HG02870 (cell line): ENCODE data around the gene SRGAP1.
"Not testable (repeated sequence)": the region's sequence is repeated elsewhere in the genome, so short reads cannot be mapped to it uniquely, and the experiment has no call there.

Experiments used
- ATAC-seq: cut with Tn5 transposase; IDR thresholded peaks from one replicate; pipeline ENCODE4 v1.9.1; 2021; ENCODE audit warnings: mild to moderate bottlenecking, moderate library complexity; ENCODE audit not compliant: unreplicated experiment

Gene SRGAP1

GRCh38 chr12:64142784-64143183 lies 298.3 kb downstream of the SRGAP1 start:
- no peak for ATAC-seq

DNA sequence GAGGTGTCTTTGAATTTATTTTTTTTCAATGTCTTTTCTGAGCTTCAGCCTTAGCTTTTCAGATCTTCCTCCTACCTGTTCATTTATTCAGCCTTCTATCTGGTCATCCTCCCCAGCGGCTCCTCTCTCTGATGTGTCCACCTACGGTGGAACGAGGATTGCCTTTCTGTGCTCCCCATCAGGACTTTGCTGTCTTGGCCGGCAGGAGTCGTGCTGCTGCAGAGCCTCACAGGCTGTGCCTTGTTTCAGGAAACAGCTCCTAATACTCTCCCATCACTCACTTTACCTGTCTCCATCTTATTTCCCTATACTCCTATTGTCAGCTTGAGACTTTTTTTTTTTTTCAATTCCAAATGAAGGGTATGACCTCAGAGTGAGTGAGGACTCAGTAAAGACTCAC lies 300.7 kb downstream of the SRGAP1 start:
- ATAC-seq, result no peak

- ATAC-seq, result no peak
Measured at GRCh38 chr12:64147011-64147631, 302.6 kb downstream of the SRGAP1 start.

GRCh38 chr12:64147875-64148274 lies 303.4 kb downstream of the SRGAP1 start:
- ATAC-seq, result no peak

- ATAC-seq, result no peak
Measured at GRCh38 chr12:64154677-64155076, 310.2 kb downstream of the SRGAP1 start.

DNA sequence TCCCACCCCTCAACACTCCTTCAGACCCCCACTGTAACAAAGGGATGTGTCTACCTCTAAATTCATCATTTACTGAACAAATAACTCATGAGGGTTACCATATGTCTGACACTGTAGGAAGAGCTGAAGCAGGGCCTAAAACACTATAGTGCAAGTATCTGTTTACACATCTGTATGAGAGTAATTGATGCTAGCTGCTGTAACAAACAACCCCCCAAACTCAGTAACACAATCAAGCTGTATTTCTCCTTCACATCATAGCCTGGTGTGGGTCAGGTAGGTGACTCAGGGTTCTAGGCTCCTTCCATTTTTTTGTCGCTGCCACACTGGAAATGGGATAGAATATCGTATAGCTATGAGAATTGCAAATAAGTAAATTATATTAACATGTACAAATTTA lies 312.6 kb downstream of the SRGAP1 start:
- ATAC-seq, result no peak

DNA sequence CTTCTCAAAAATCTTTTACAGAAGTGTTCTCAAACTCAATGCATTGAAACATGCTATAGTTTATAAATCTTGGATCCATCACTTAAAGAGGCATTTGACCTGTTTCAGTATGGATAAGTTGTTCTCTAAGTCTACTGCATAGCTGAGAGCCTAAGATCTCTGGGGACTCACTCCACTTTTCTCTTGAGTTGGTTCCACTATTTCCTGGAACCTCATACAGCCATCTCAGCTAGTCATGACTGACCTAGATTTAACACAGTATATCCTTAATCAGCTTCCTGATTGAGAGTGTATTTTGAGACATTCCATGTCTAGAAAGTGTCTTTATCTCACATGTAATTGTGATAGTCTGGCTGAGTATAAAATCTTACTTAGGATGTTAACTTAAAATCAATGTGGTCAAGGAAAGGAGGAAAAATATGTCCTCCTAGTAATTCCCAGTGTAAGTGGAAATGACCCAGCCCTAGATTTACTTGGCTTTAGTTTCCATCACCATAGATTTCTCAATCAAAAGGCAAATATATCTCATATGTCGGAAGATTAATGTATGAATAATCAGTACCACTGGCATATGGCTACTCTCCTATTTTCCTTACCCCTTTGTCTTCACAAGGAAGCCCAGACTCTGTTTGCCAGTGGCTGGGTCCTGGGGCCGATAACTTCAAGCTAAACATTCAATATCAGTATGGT lies 315.7 kb downstream of the SRGAP1 start:
- no peak for ATAC-seq

GRCh38 chr12:64160711-64161060 lies 316.2 kb downstream of the SRGAP1 start:
- no peak for ATAC-seq

- not testable (repeated sequence) for ATAC-seq
Measured at GRCh38 chr12:64166606-64167005, 322.1 kb downstream of the SRGAP1 start.

DNA sequence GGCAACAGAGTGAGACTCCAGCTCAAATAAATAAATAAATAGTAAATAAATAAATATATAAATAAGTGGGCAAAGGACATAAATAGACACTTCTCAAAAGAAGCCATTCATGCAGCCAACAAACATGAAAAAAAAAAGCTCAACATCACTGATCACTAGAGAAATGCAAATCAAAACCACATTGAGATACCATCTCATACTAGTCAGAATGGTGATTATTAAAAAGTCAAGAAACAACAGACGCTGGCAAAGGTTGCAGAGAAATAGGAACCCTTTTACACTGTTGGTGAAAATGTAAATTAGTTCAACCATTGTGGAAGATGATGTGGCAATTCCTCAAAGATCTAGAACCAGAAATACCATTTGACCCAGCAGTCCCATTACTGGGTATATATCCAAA lies 322.5 kb downstream of the SRGAP1 start:
- not testable (repeated sequence) for ATAC-seq

DNA sequence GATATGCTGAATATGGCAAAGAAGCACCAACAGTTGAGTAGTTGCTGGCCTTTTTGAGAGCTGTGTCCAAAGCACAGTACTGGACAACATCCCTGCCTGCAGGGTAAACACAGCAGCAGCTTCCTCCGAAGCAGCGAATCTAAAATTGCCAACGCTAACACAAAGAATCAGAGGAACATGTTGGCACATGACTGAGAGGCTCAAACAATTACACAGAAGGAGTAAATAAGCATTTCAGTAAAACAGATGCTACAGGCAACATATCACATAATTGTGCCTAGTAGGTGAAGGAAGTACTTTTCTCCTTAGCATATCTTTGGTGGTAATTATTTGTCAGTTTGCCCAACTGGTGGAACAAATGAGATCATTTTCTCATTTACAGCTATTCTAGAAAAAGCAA lies 325.5 kb downstream of the SRGAP1 start:
- ATAC-seq, result no peak

- no peak for ATAC-seq
Measured at GRCh38 chr12:64170730-64171129, 326.2 kb downstream of the SRGAP1 start.

DNA sequence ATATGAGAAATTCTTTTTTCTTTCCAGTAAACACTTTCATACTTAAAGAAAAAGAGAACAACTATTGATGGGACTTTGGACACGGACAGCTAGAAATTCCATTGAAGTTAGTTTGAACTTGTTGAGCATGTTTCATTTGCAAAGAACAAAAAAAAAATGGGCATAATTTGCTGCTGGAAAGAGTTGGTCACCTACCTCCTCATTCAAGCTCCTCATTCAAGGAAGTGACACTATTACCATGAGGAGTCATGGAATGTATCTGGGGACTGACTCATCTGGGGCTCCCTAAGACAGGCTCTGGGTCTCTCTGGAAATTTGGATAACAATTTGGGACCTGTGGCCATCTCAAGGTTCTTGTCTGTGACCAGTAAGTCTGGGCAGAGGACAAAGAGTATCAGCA lies 327.2 kb downstream of the SRGAP1 start:
- no peak for ATAC-seq

DNA sequence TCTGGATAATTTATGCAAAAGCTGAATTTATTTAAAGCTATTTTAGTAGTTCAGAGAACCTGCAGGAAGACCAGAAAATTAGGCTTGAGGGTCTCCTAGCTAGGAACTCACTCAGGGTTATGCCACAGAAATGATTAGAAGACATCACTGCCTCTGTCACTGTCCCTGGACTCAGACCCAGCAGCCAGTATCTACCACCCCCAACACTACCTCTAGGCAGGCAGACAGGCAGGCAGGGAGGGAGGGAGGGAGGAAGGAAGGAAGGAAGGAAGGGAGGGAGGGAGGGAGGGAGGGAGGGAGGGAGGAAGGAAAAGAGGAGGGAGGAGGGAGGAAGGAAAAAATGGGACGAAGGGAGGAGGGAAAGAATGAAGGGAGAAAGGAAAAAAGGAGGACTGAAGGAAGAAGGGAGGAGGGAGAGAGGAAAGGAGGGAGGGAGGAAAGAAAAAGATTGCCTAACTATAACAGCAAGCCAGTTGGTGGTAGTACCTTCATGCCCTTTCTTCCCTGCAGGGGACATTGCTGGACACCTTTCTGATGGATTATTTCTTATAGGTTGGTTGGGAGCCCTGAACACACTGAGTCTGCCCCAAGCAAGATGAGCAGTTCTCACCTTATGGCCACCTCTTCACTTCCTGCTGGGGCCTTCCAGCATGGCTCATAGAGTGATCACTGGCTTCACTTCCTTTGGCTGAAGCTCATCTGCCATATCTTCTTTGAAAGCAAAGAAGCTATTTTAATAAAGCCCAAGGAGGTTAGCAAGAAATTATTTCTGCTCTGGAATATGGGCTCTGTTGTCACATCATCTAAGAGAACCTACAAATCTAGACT lies 327.9 kb downstream of the SRGAP1 start:
- ATAC-seq, result no peak

DNA sequence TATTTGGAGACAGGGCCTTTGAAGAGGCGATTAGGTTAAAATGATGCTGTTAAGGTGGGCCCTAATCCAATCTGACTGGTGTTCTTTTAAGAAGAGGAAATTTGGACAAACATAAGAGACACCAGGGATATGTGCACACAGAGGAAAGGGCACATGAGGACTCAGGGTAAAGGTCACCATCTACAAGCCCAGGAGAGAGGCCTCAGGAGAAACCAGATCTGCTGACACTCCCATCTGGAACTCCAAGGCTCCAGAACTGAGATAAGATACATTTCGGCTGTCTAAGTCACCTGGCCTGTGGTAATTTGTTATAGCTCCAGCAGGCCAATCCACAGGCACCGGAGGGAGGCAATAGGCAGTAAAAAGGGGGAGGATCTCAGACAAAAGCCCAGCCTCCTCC lies 329.0 kb downstream of the SRGAP1 start:
- no peak for ATAC-seq

- no peak for ATAC-seq
Measured at GRCh38 chr12:64175254-64175945, 330.9 kb downstream of the SRGAP1 start.

- ATAC-seq, result no peak
Measured at GRCh38 chr12:64177001-64177400, 332.5 kb downstream of the SRGAP1 start.

- no peak for ATAC-seq
Measured at GRCh38 chr12:64178122-64178521, 333.6 kb downstream of the SRGAP1 start.

DNA sequence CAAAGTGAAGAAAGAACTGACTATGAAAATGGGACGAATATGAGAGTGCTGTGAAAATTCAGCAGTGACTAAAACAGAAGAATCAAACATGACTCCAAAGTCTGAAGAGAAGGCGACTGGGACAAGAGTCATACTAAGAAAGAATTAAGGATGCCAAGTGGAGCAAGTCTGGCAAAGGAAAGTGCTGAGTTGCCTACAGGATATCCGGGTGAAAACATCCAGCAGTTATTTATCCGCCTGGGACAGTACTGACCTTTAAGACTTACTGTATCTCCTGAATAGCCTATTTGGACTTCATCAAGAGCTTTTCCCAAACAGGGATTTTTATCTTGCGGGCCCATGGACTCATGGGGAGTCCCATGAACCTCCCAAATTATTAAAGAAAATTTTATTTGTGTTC lies 336.5 kb downstream of the SRGAP1 start:
- ATAC-seq, result no peak

DNA sequence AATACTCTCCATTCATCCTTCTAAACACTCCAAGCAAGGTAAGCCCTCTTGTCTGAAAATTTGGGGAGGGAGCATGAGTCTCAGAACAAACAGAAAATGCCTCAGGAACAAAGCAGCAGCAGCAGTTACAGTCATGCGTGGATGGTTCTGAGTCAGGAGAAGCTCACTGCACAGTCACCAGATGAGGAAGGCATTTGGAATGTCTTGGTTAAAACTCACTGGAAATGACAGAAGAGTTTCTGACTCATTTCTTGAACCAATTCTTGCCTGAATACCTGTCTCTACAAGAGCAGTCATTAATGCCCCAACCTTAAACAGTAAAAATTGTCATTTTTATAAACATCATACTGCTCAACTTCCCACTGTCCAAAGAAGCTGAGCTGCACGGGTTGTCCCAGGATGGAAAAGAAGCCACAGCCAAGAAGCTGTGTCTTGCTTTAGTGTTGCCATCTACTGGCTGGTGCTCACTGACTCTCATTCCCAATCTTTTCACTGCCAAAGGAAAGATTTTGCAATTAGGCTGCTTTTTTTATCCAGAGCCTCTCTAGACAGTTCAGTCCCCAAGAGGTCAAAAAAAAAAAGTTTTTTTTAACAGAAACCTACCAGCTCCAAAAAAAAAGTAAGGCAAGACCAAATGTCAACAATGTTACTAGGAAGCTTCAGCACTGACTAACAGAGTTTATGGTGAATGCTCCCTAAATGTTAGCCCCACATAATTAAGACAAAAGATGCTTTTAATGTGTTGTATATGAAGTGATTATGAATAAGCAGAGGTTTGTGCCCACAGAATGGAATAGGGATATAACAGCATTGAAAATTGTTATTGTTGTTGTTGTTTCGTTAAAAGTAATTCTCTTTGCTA lies 337.2 kb downstream of the SRGAP1 start:
- peak; percentile 40 for ATAC-seq

DNA sequence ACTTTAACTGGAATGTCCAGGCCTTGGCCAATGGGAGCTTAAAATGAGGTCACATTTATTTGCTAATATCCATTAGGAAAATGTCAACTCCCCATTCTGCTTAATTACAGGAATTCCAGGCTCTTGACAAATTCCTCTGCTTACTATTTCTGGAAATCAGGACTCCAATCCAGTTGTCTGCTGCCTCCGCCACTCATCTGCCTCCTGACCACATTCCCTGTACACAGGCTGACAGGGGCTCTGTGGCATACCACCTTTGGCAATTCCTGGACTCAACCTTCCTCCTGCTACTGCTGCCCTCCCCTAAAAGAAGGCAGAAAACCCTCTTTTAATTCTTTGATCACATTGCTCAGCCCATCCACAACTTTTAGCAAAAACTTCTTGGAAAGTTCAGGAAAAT lies 339.7 kb downstream of the SRGAP1 start:
- ATAC-seq, result no peak
